Memory B cell (primary cell): ENCODE results near the gene ZSWIM6.

Source experiments
- ATAC-seq: fragments of 150-1000 bp; cut with Tn5 transposase; 2 replicates; pipeline ENCODE4 v1.10.0; 2021; ENCODE audit warnings: low read depth, mild to moderate bottlenecking, moderate library complexity
- DNase-seq, 2 donors: peaks; one replicate each; pipeline ENCODE4 v3.0.0; 2022; ENCODE audit warnings: low spot score in 2 of 2
- H3K27ac Mint-ChIP-seq: one replicate; pipeline ENCODE4 v1.8.0; 2022; ENCODE audit warnings: mild to moderate bottlenecking, moderate library complexity, mixed read lengths
- H3K27me3 Mint-ChIP-seq: one replicate; pipeline ENCODE4 v1.8.0; 2022; ENCODE audit warnings: mixed read lengths
- H3K36me3 Mint-ChIP-seq: one replicate; pipeline ENCODE4 v1.8.0; 2022; ENCODE audit warnings: mild to moderate bottlenecking, mixed read lengths
- H3K4me1 Mint-ChIP-seq: one replicate; pipeline ENCODE4 v1.8.0; 2022; ENCODE audit warnings: mixed read lengths
- H3K4me3 Mint-ChIP-seq: one replicate; pipeline ENCODE4 v1.8.0; 2022; ENCODE audit warnings: mild to moderate bottlenecking, moderate library complexity, mixed read lengths
- H3K9me3 Mint-ChIP-seq: one replicate; pipeline ENCODE4 v1.8.0; 2022; ENCODE audit warnings: mixed read lengths

ZSWIM6 gene

GRCh38 chr5:61563401-61563800 lies 231.3 kb downstream of the ZSWIM6 start:
- H3K9me3 Mint-ChIP-seq, result no peaks in the 10 kb centered on the region
- DNase-seq (no peak), ATAC-seq (no peak)
- peaks cover under 1% of the 10 kb centered on the region for H3K27me3 Mint-ChIP-seq
- H3K36me3 Mint-ChIP-seq, result no peaks in the 10 kb centered on the region
- H3K4me1 Mint-ChIP-seq, result no peaks in the 10 kb centered on the region
- H3K4me3 Mint-ChIP-seq, result no peak overlapping the region
- no peak overlapping the region for H3K27ac Mint-ChIP-seq

- H3K4me3 Mint-ChIP-seq, result no peak overlapping the region
- no peak for DNase-seq
- no peaks in the 10 kb centered on the region for H3K4me1 Mint-ChIP-seq
- no peaks in the 10 kb centered on the region for H3K36me3 Mint-ChIP-seq
- no peak overlapping the region for H3K27ac Mint-ChIP-seq
- H3K27me3 Mint-ChIP-seq, result peaks cover 5% of the 10 kb centered on the region
- no peak for ATAC-seq
- H3K9me3 Mint-ChIP-seq, result no peaks in the 10 kb centered on the region
Observed at GRCh38 chr5:61567337-61567736, 235.3 kb downstream of the ZSWIM6 start.

GRCh38 chr5:61569353-61569752 lies 237.3 kb downstream of the ZSWIM6 start:
- no peak for ATAC-seq
- Mint-ChIP-seq H3K4me1 (no peaks in the 10 kb centered on the region), H3K27ac (no peak overlapping the region), H3K9me3 (no peaks in the 10 kb centered on the region), H3K36me3 (no peaks in the 10 kb centered on the region), H3K27me3 (peaks cover 6% of the 10 kb centered on the region), H3K4me3 (no peak overlapping the region)
- no peak for DNase-seq

GRCh38 chr5:61570767-61571166 lies 238.7 kb downstream of the ZSWIM6 start:
- Mint-ChIP-seq H3K4me1 (no peaks in the 10 kb centered on the region), H3K4me3 (no peak overlapping the region), H3K9me3 (no peaks in the 10 kb centered on the region), H3K36me3 (no peaks in the 10 kb centered on the region), H3K27ac (no peak overlapping the region), H3K27me3 (peaks cover 6% of the 10 kb centered on the region)
- no peak for DNase-seq
- no peak for ATAC-seq

- no peaks in the 10 kb centered on the region for H3K9me3 Mint-ChIP-seq
- H3K27me3 Mint-ChIP-seq, result peaks cover 6% of the 10 kb centered on the region
- H3K36me3 Mint-ChIP-seq, result no peaks in the 10 kb centered on the region
- ATAC-seq (no peak), DNase-seq (no peak)
- H3K4me1 Mint-ChIP-seq, result no peaks in the 10 kb centered on the region
- no peak overlapping the region for H3K4me3 Mint-ChIP-seq
- no peak overlapping the region for H3K27ac Mint-ChIP-seq
Observed at GRCh38 chr5:61572959-61573358, 240.9 kb downstream of the ZSWIM6 start.

- Mint-ChIP-seq H3K27ac (no peak overlapping the region), H3K4me3 (no peak overlapping the region)
Observed at GRCh38 chr5:61575103-61575502, 243.0 kb downstream of the ZSWIM6 start.

GRCh38 chr5:61575581-61575980 lies 243.5 kb downstream of the ZSWIM6 start:
- H3K27ac Mint-ChIP-seq, result no peak overlapping the region
- DNase-seq (no peak), ATAC-seq (no peak)
- no peaks in the 10 kb centered on the region for H3K4me1 Mint-ChIP-seq
- no peaks in the 10 kb centered on the region for H3K36me3 Mint-ChIP-seq
- H3K27me3 Mint-ChIP-seq, result peaks cover 4% of the 10 kb centered on the region
- no peak overlapping the region for H3K4me3 Mint-ChIP-seq
- H3K9me3 Mint-ChIP-seq, result no peaks in the 10 kb centered on the region

More at GRCh38 chr5:61575103-61575502, 243.0 kb downstream of the ZSWIM6 start:
- no peaks in the 10 kb centered on the region for H3K36me3 Mint-ChIP-seq
- H3K4me1 Mint-ChIP-seq, result no peaks in the 10 kb centered on the region
- ATAC-seq (no peak), DNase-seq (no peak)
- H3K9me3 Mint-ChIP-seq, result no peaks in the 10 kb centered on the region
- H3K27me3 Mint-ChIP-seq, result peaks cover 4% of the 10 kb centered on the region

GRCh38 chr5:61576556-61576955 lies 244.5 kb downstream of the ZSWIM6 start:
- no peak for ATAC-seq
- H3K27ac Mint-ChIP-seq, result no peak overlapping the region

GRCh38 chr5:61578858-61579503 lies 246.9 kb downstream of the ZSWIM6 start:
- Mint-ChIP-seq H3K36me3 (no peaks in the 10 kb centered on the region), H3K4me3 (no peak overlapping the region), H3K9me3 (no peaks in the 10 kb centered on the region), H3K27me3 (no peaks in the 10 kb centered on the region), H3K4me1 (no peaks in the 10 kb centered on the region), H3K27ac (no peak overlapping the region)
- no peak for DNase-seq
- ATAC-seq, result no peak

More at GRCh38 chr5:61576556-61576955, 244.5 kb downstream of the ZSWIM6 start:
- no peaks in the 10 kb centered on the region for H3K4me1 Mint-ChIP-seq
- H3K27me3 Mint-ChIP-seq, result peaks cover 1% of the 10 kb centered on the region
- no peaks in the 10 kb centered on the region for H3K36me3 Mint-ChIP-seq
- H3K9me3 Mint-ChIP-seq, result no peaks in the 10 kb centered on the region
- no peak overlapping the region for H3K4me3 Mint-ChIP-seq
- DNase-seq, result no peak

GRCh38 chr5:61582205-61582820 lies 250.3 kb downstream of the ZSWIM6 start:
- Mint-ChIP-seq H3K4me3 (no peak overlapping the region), H3K36me3 (no peaks in the 10 kb centered on the region), H3K27me3 (no peaks in the 10 kb centered on the region), H3K4me1 (no peaks in the 10 kb centered on the region), H3K27ac (no peak overlapping the region), H3K9me3 (no peaks in the 10 kb centered on the region)
- ATAC-seq (no peak), DNase-seq (no peak)

- Mint-ChIP-seq H3K27me3 (no peaks in the 10 kb centered on the region), H3K4me3 (no peak overlapping the region), H3K36me3 (no peaks in the 10 kb centered on the region), H3K9me3 (no peaks in the 10 kb centered on the region), H3K4me1 (no peaks in the 10 kb centered on the region), H3K27ac (no peak overlapping the region)
- no peak for DNase-seq
- ATAC-seq, result no peak
Observed at GRCh38 chr5:61582887-61583286, 250.8 kb downstream of the ZSWIM6 start.

- no peak overlapping the region for H3K4me3 Mint-ChIP-seq
- H3K4me1 Mint-ChIP-seq, result no peaks in the 10 kb centered on the region
- no peaks in the 10 kb centered on the region for H3K36me3 Mint-ChIP-seq
- no peak overlapping the region for H3K27ac Mint-ChIP-seq
- H3K9me3 Mint-ChIP-seq, result no peaks in the 10 kb centered on the region
- no peaks in the 10 kb centered on the region for H3K27me3 Mint-ChIP-seq
- ATAC-seq (no peak), DNase-seq (no peak)
Observed at GRCh38 chr5:61586096-61587084, 254.3 kb downstream of the ZSWIM6 start.

- H3K36me3 Mint-ChIP-seq, result no peaks in the 10 kb centered on the region
- no peak overlapping the region for H3K27ac Mint-ChIP-seq
- H3K27me3 Mint-ChIP-seq, result no peaks in the 10 kb centered on the region
- H3K4me1 Mint-ChIP-seq, result no peaks in the 10 kb centered on the region
- no peak for ATAC-seq
- DNase-seq, result no peak
- H3K4me3 Mint-ChIP-seq, result no peak overlapping the region
- H3K9me3 Mint-ChIP-seq, result no peaks in the 10 kb centered on the region
Observed at GRCh38 chr5:61587125-61587524, 255.1 kb downstream of the ZSWIM6 start.

- Mint-ChIP-seq H3K36me3 (no peaks in the 10 kb centered on the region), H3K9me3 (no peaks in the 10 kb centered on the region), H3K4me1 (no peaks in the 10 kb centered on the region), H3K27ac (no peak overlapping the region), H3K4me3 (no peak overlapping the region), H3K27me3 (peaks cover 4% of the 10 kb centered on the region)
- DNase-seq, result no peak
- ATAC-seq, result no peak
Observed at GRCh38 chr5:61588216-61588615, 256.2 kb downstream of the ZSWIM6 start.
